Measurements from ENCODE around the gene SPATA16.

- TF ChIP-seq CTCF (IDR thresholded peaks at IDR 0.05) (no peak), POLR2A (IDR thresholded peaks at IDR 0.05) (no peak)
These were observed 140.5 kb downstream of the SPATA16 start for GRCh38 chr3:173000553-173000952.
